Activated naive CD8-positive, alpha-beta T cell treated with anti-CD3 and anti-CD28 coated beads, Interleukin-2, amount 10 ng/mL, durations not matched to agents 7 days and 5 days (primary cell): ENCODE results near the gene RGS1. TPM values are rescaled to one million over a fixed set of nuclear protein-coding genes. Genes with fewer than 3 reads are reported as not detected.

Experiments
- ATAC-seq: fragments of 150-1000 bp; cut with Tn5 transposase; one replicate; pipeline ENCODE4 v1.10.0; 2021; ENCODE audit warnings: low read depth, moderate library complexity
- POLR2A ChIA-PET: fragments of 350-600 bp; sonication (Branson Sonifier 250); formaldehyde crosslinking; loops from one replicate; lab custom pipeline; 2021; ENCODE audit warnings: antibody characterized with exemption; lab: Charles Lee
- DNase-seq: peaks from one replicate; pipeline ENCODE4 v3.0.0; 2021
- H3K27ac Mint-ChIP-seq: one replicate; pipeline ENCODE4 v1.8.0; 2022; ENCODE audit warnings: mild to moderate bottlenecking, mixed read lengths
- H3K27me3 Mint-ChIP-seq: one replicate; pipeline ENCODE4 v1.8.0; 2022; ENCODE audit warnings: mild to moderate bottlenecking, moderate library complexity, mixed read lengths
- H3K36me3 Mint-ChIP-seq: one replicate; pipeline ENCODE4 v1.8.0; 2021; ENCODE audit warnings: mild to moderate bottlenecking, mixed read lengths
- H3K4me1 Mint-ChIP-seq: one replicate; pipeline ENCODE4 v1.8.0; 2021; ENCODE audit warnings: mixed read lengths
- H3K4me3 Mint-ChIP-seq: one replicate; pipeline ENCODE4 v1.8.0; 2022; ENCODE audit warnings: mild to moderate bottlenecking, moderate library complexity, mixed read lengths
- H3K9me3 Mint-ChIP-seq: one replicate; pipeline ENCODE4 v1.8.0; 2021; ENCODE audit warnings: mixed read lengths
- total RNA-seq, 2 experiments: library from RNA; stranded (reverse); gene quantifications; one replicate each; pipeline ENCODE4 v1.2.3, GENCODE V29; 2021

The RGS1 gene
- total RNA-seq, 2 experiments from 2014 or later, result 10.1 to 15.3 TPM

GRCh38 chr1:192579010-192579738, 3.6 kb downstream of the RGS1 start:
- DNase-seq (no peak), ATAC-seq (no peak)
- Mint-ChIP-seq H3K9me3 (no peaks in the 10 kb centered on the region), H3K27me3 (peaks cover 10% of the 10 kb centered on the region), H3K4me1 (peaks cover 24% of the 10 kb centered on the region), H3K4me3 (no peak overlapping the region), H3K36me3 (peaks cover 11% of the 10 kb centered on the region), H3K27ac (no peak overlapping the region)
- POLR2A ChIA-PET, result interaction anchor here (0.5 kb wide), 1 partner anchor 40 kb away, joined by 6 read pairs; no protein-coding TSS in a partner anchor

GRCh38 chr1:192580351-192580962, 4.9 kb downstream of the RGS1 start:
- H3K4me1 Mint-ChIP-seq, result peaks cover 14% of the 10 kb centered on the region
- ATAC-seq (peak; percentile 25), DNase-seq (no peak)
- POLR2A ChIA-PET, result no interaction called here
- H3K27me3 Mint-ChIP-seq, result peaks cover 11% of the 10 kb centered on the region
- H3K9me3 Mint-ChIP-seq, result no peaks in the 10 kb centered on the region
- no peak overlapping the region for H3K4me3 Mint-ChIP-seq
- no peak overlapping the region for H3K27ac Mint-ChIP-seq
- H3K36me3 Mint-ChIP-seq, result peaks cover 11% of the 10 kb centered on the region

GRCh38 chr1:192581131-192581927, 5.8 kb downstream of the RGS1 start:
- Mint-ChIP-seq H3K27me3 (peaks cover 11% of the 10 kb centered on the region), H3K4me3 (no peak overlapping the region), H3K36me3 (peaks cover 8% of the 10 kb centered on the region), H3K27ac (no peak overlapping the region), H3K9me3 (no peaks in the 10 kb centered on the region), H3K4me1 (peaks cover 9% of the 10 kb centered on the region)
- POLR2A ChIA-PET, result no interaction called here
- ATAC-seq (no peak), DNase-seq (no peak)

GRCh38 chr1:192584866-192585265, 9.3 kb downstream of the RGS1 start:
- POLR2A ChIA-PET, result no interaction called here
- peaks cover 18% of the 10 kb centered on the region for H3K27me3 Mint-ChIP-seq
- no peaks in the 10 kb centered on the region for H3K9me3 Mint-ChIP-seq
- no peak overlapping the region for H3K27ac Mint-ChIP-seq
- H3K4me1 Mint-ChIP-seq, result peaks cover 3% of the 10 kb centered on the region
- H3K4me3 Mint-ChIP-seq, result no peak overlapping the region
- DNase-seq (no peak), ATAC-seq (no peak)
- no peaks in the 10 kb centered on the region for H3K36me3 Mint-ChIP-seq

GRCh38 chr1:192587386-192588266, 12.1 kb downstream of the RGS1 start:
- Mint-ChIP-seq H3K27me3 (peaks cover 18% of the 10 kb centered on the region), H3K9me3 (no peaks in the 10 kb centered on the region), H3K4me3 (no peak overlapping the region), H3K27ac (no peak overlapping the region), H3K4me1 (peaks cover 6% of the 10 kb centered on the region), H3K36me3 (no peaks in the 10 kb centered on the region)
- POLR2A ChIA-PET, result no interaction called here
- ATAC-seq (no peak), DNase-seq (no peak)

DNA sequence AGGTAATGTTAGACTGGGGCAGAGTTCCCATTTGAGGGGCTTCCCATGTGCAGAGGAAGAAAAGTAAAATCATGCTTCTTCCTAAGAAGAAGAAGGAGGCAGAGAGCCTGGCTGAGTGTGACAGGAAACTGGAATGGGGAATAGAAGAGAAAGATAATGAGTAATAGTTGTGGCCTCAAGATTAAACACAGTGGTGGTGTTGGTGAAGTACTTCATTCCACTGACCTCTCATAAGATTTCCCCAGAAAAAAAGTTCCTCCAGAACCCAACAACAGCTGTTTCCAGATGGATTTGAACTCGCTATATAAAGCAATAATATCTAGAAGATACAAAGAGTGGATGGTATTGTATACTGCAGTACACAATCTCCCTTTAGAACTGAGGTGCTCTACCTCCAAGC, 13.0 kb downstream of the RGS1 start:
- no peak for ATAC-seq
- peaks cover 5% of the 10 kb centered on the region for H3K4me1 Mint-ChIP-seq

GRCh38 chr1:192589813-192590212, 14.2 kb downstream of the RGS1 start:
- Mint-ChIP-seq H3K9me3 (no peaks in the 10 kb centered on the region), H3K27me3 (peaks cover 7% of the 10 kb centered on the region), H3K4me3 (no peak overlapping the region), H3K4me1 (peaks cover 5% of the 10 kb centered on the region), H3K36me3 (no peaks in the 10 kb centered on the region), H3K27ac (no peak overlapping the region)
- DNase-seq, result no peak
- ATAC-seq, result no peak
- POLR2A ChIA-PET, result no interaction called here

More for the DNA sequence above, 13.0 kb downstream of the RGS1 start:
- DNase-seq, result no peak
- Mint-ChIP-seq H3K9me3 (no peaks in the 10 kb centered on the region), H3K4me3 (no peak overlapping the region), H3K27me3 (peaks cover 14% of the 10 kb centered on the region), H3K36me3 (no peaks in the 10 kb centered on the region), H3K27ac (no peak overlapping the region)
- POLR2A ChIA-PET, result no interaction called here

DNA sequence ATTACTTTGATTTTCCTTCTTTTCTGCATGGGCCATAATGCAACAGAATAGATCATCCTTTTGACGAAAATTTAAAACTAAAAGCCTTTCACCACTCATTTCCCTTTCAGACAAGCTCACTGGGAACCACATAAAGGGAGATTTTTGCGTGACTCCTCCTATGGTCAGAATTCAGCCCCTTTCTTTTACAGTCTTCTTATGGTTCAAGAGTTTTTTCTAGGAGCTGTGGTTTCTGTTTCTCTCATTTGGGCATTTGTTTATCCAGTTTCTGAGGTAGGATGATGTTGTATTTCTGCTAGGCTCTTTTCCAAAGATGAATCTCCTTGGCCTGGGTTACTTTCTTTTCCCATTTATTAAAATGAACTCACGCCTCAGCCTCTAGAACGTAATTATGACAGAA, 16.9 kb downstream of the RGS1 start:
- ATAC-seq, result no peak
- POLR2A ChIA-PET, result no interaction called here

GRCh38 chr1:192592981-192593708, 17.6 kb downstream of the RGS1 start:
- Mint-ChIP-seq H3K27me3 (peaks cover 3% of the 10 kb centered on the region), H3K4me1 (peaks cover 2% of the 10 kb centered on the region), H3K9me3 (no peaks in the 10 kb centered on the region), H3K27ac (no peak overlapping the region), H3K36me3 (no peaks in the 10 kb centered on the region), H3K4me3 (no peak overlapping the region)
- POLR2A ChIA-PET, result no interaction called here
- ATAC-seq (no peak), DNase-seq (no peak)

More for the DNA sequence above, 16.9 kb downstream of the RGS1 start:
- no peak for DNase-seq
- Mint-ChIP-seq H3K4me3 (no peak overlapping the region), H3K9me3 (no peaks in the 10 kb centered on the region), H3K36me3 (no peaks in the 10 kb centered on the region), H3K27me3 (peaks cover 7% of the 10 kb centered on the region), H3K4me1 (peaks cover 5% of the 10 kb centered on the region), H3K27ac (no peak overlapping the region)

DNA sequence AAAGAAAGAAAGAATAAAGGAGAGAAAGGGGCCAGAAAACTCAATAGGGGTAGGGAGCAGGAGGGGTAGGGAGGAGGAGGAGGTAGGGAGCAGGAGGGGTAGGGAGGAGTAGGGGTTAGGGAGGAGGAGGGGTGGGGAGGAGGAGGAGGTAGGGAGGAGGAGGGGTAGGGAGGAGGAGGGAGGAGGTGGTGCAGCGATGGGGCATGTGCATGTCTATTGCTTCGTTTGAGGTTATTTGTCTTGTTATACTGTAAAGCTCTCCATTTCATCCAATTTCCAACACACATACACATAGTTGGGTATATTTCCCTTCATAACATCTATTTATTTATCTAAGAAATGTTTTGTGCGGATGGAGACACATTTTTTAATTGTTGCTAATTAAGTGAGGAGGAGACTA, 19.7 kb downstream of the RGS1 start:
- no peak for DNase-seq
- Mint-ChIP-seq H3K27ac (no peak overlapping the region), H3K36me3 (no peaks in the 10 kb centered on the region), H3K9me3 (no peaks in the 10 kb centered on the region), H3K4me3 (no peak overlapping the region), H3K27me3 (peaks cover 2% of the 10 kb centered on the region), H3K4me1 (peaks cover 2% of the 10 kb centered on the region)
- no peak for ATAC-seq
- POLR2A ChIA-PET, result no interaction called here

DNA sequence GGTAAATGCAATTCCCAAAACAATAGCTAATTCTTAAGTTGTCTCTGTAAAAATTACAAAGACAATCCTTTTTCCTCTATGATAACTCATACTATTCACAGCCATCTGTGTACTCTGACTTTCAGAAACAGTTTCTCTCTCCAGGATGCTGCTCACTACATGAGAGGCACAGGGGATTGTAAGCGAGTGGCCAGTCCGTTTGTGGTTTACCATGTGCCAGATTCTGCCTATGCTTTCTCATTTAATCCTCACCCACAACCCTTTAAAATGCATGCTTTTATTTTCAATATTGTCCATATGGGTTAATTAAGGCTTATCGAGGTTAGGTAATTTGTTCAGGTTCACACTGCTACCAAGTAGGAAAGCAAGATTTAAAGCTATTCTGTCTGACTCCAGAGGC, 23.0 kb downstream of the RGS1 start:
- H3K4me3 Mint-ChIP-seq, result no peak overlapping the region
- H3K27ac Mint-ChIP-seq, result no peak overlapping the region
- H3K9me3 Mint-ChIP-seq, result no peaks in the 10 kb centered on the region
- ATAC-seq (no peak), DNase-seq (no peak)
- no peaks in the 10 kb centered on the region for H3K36me3 Mint-ChIP-seq
- POLR2A ChIA-PET, result no interaction called here
- peaks cover 9% of the 10 kb centered on the region for H3K4me1 Mint-ChIP-seq
- peaks cover 5% of the 10 kb centered on the region for H3K27me3 Mint-ChIP-seq

DNA sequence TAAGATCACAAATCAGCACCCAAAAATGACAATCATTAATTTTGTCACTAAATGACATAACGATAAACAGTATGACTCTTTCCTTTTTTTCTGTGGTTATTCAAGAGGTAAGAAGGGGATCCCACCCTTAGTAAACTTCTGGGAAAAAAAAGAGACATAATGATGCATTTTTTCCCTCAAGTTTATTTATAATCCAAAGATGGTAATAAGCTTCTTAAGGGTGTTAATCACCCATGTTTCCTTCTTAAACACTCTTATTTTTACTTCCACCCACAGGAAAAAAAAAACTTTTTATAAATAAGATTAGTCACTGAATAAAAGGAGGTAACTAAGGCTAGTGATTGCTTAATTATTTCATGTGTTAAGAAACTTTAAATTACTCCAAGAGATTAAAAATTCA, 24.7 kb downstream of the RGS1 start:
- no peak overlapping the region for H3K4me3 Mint-ChIP-seq
- DNase-seq, result no peak
- POLR2A ChIA-PET, result no interaction called here
- no peaks in the 10 kb centered on the region for H3K9me3 Mint-ChIP-seq
- H3K4me1 Mint-ChIP-seq, result peaks cover 9% of the 10 kb centered on the region
- H3K36me3 Mint-ChIP-seq, result no peaks in the 10 kb centered on the region
- no peak overlapping the region for H3K27ac Mint-ChIP-seq
- ATAC-seq, result no peak
- peaks cover 5% of the 10 kb centered on the region for H3K27me3 Mint-ChIP-seq
